Stimulated activated CD8-positive, alpha-beta memory T cell treated with anti-CD3 and anti-CD28 coated beads, Interleukin-15, amount 100 ng/mL, for 48 hours (primary cell): ENCODE results near the gene XXYLT1.
"Not testable (repeated sequence)": the region's sequence is repeated elsewhere in the genome, so short reads cannot be mapped to it uniquely, and the experiment has no call there.

Source experiments
- DNase-seq, 2 donors: peaks; one replicate each; pipeline ENCODE4 v3.0.0-alpha.2; 2020; ENCODE audit warnings: low read depth in 2 of 2

Gene XXYLT1

GRCh38 chr3:195096484-195097330 is 174.3 kb downstream of the XXYLT1 start:
- no peak for DNase-seq

- no peak for DNase-seq
Measured at GRCh38 chr3:195096053-195096452, 174.9 kb downstream of the XXYLT1 start.

GRCh38 chr3:195095704-195096036 is 175.3 kb downstream of the XXYLT1 start:
- DNase-seq: no peak

DNA sequence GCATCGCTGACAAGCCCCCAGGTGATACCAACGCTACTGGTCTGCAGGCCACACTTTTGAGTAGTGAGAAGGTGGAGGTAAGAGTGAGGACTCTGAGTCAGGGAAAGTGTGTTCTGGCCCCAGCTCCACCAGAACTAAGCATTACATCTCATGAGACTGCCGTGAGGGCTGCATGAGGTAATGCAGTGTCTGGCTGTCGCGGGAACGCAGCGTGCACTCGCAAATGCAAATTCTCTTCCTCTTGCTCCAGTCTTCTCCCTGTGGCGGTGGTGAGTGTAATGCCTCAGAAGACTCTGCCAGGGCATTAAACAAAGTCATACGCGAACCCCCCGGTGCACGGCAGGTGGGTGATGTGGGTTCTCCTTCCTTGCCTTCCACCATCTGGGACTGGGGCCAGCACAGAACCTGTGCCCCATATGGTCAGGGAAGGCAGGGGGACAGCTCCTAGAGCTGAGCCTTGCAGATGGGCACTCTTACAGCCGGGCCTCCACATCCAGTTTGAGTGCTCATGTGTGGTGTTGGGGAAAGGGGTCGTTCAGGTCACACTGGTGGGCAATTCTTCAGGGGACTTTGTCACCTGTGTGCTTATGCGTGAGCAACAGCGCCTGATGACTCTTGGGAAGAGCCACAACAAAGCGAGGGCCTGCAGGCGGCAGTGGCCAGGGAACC is 175.8 kb downstream of the XXYLT1 start:
- DNase-seq: no peak

GRCh38 chr3:195094191-195094921 is 176.6 kb downstream of the XXYLT1 start:
- no peak for DNase-seq

- no peak for DNase-seq
Measured at GRCh38 chr3:195093731-195094130, 177.2 kb downstream of the XXYLT1 start.

DNA sequence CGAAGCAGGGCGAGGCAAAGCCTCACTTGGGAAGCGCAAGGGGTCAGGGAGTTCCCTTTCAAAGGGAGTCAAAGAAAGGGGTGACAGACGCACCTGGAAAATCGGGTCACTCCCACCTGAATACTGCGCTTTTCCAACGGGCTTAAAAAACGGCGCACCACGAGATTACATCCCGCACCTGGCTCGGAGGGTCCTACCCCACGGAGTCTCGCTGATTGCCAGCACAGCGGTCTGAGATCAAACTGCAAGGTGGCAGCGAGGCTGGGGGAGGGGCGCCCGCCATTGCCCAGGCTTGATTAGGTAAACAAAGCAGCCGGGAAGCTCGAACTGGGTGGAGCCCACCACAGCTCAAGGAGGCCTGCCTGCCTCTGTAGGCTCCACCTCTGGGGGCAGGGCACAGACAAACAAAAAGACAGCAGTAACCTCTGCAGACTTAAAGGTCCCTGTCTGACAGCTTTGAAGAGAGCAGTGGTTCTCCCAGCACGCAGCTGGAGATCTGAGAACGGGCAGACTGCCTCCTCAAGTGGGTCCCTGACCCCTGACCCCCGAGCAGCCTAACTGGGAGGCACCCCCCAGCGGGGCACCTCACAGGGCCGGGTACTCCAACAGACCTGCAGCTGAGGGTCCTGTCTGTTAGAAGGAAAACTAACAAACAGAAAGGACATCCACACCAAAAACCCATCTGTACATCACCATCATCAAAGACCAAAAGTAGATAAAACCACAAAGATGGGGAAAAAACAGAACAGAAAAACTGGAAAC is 182.9 kb downstream of the XXYLT1 start:
- not testable (repeated sequence) for DNase-seq

- no peak for DNase-seq
Measured at GRCh38 chr3:195087328-195087727, 183.6 kb downstream of the XXYLT1 start.

DNA sequence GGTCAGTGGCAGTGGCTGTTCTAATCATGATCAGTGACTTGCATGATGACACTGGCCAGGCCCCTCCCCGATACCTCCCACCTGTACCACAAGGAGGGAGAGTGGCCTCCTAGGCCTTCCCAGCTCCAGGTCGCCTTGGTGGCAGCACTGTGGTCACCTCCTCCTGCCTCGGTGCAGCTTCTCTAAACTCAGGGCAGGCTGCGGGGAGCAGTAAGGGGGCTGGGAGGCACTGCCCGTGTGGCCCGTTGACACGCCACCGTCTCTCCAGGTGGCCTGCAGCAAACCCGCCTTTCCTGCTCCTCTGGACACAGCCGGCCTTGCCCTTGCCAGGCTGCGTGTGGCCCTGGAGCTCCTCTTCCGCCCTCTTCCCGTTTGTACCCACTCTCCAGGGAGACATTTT is 184.1 kb downstream of the XXYLT1 start:
- DNase-seq: no peak

GRCh38 chr3:195086341-195086740 is 184.6 kb downstream of the XXYLT1 start:
- DNase-seq: no peak

DNA sequence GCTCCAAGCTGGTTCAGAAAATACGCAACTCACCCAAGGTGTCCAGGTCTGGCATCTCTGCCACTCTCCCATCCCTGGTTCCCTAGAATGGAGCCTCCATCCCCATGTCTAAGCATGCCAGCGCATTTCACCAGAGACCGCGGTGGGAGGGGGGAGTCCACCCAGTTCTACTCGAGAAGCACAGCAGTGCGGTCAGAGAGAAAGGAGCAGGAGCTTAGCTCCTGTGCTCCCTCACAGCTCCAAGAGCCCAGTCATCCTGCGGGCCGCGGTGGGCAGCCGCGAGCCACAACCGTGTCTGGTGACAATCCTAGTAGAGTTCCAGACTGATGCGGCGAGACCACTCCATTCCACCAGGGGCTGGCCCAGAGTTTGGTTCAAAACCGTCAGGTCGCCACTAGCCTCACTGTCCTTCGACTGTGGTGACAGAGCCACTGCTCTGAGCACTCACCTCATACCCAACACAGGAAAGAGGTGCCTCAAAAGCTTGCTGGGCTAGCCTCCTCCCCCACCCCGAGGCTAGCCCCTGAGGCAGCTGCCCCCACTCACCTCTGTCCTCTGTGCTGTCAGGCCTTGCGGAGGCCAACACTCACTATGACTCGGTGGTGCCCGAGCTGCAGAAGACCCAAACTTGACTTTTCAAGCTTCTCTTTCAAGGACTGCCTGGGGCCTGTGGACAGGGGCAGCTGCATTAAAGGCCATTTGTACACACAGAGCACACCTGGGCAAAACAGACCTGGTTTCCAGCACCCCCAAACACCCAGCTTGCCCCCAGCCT is 185.4 kb downstream of the XXYLT1 start:
- no peak for DNase-seq

- no peak for DNase-seq
Measured at GRCh38 chr3:195084746-195085145, 186.2 kb downstream of the XXYLT1 start.

DNA sequence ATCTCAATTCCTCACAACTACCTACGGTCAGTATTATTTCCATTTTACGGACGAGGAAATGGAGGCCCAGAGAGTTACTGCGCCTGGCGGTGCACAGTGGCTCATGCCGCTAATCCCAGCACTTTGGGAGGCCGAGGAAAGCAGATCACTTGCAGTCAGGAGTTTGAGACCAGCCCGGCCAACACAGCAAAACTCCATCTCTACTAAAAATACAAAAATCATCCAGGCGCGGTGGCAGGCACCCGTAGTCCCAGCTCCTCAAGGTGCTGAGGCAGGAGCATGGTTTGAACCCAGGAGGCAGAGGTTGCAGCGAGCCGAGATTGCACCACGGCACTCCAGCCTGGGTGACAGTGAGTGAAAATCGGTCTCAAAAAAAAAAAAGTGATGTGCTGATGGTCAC is 187.3 kb downstream of the XXYLT1 start:
- no peak for DNase-seq

GRCh38 chr3:195082811-195083210 is 188.1 kb downstream of the XXYLT1 start:
- DNase-seq: no peak

DNA sequence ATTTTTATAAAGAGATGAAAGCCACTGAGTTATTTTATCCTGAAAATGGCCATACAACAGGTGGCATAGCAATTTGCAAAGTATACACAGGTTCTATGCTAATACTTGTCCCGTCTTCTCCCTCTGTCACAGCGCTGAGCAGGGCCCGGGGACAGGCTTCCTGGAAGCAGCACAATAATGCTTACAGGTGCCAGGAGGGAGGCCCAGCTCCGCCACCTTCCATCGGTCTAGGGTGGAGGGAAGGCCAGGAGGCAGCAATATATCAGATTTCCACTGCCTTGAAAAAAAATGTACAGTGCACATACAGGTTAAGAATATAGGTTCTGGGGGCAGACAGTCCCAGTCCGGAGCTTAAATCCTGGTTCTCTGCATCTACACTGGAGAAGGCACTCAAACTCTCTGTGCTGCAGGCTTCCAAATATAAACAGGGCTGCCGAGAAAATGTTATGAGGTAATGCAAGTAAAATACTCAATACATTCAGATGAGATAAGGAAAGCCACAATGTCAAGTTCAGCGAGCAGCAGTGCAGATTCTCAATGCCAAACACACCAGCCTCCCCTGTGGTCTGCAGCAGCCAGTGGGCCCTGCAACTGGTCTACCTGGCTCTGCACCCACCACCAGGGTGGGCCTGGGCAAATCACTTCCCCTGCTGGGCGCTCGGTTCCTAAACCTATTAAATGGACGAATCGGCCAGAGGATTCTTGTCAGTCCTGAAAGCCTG is 189.6 kb downstream of the XXYLT1 start:
- no peak for DNase-seq

DNA sequence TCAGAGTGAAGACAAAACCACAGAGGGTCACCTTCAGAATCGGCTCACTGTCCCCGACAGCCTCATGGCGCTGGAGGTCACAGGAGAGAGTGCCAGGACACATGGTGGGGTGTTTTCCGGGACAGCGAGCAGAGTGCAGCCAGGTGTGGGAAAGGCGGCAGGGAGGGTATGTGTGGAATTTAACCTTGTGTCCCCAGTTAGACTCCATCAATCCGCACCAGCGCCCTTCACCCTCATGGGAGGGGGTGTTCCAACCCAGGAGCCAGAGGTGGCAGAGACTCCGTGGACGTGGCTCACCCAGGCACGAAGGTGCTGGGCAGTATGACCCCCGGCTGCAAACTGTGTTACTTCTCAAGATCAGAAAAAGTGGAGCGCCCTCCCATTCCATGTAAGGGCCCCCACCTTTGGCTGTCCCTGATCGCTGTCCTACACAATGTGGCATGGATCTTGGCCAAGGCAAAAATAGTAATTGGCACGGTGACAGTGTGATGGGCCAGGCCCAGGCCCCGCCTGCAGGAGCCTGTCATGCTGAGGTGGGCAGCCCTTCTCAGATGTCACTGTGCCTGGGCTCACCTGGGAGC is 190.3 kb downstream of the XXYLT1 start:
- no peak for DNase-seq

- no peak for DNase-seq
Measured at GRCh38 chr3:195080125-195080524, 190.8 kb downstream of the XXYLT1 start.

DNA sequence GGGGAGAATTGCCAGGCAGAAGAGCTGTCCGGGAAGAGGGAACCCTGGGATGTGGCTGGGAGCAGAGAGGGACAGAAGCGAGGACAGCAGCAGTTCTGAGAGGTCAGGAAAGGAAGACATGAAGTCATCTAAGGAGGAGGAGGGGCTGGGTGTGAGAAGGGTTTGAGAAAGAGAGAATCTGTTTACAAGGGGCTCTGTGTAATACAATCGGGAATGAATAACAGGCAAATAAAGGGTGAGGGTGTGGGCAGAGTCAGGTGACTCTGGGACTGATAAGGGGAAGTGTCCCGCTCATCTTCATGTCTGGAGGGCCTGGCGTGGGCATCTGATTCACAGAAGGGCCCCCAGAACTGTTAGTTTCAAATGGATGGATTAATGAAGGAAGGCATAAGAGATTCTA is 191.3 kb downstream of the XXYLT1 start:
- DNase-seq: no peak

DNA sequence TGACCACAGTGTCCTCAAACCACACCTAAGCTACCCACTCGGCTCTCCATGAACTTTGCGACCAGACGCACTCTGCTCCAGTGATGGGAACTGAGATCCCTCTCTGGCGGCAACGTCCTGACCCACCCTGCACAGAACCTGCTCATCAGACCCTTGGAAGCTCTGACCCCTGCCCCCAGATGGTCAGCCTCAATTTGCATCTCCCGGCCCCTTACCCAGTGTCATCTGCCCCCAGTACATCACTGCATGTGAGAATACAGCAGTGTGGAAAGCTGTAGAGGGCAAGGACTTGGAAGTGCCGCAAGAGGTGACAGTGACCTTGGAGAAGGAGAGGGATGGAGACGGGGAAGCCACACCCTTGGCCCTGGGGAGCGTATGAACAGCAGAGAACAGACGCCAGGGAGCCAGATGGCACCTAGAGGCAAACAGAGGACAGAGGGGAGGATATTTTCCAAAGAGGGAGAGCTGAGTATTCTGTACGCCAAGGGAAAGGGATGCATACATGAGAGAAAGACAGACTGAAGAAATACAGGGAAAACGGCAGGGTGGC is 192.0 kb downstream of the XXYLT1 start:
- no peak for DNase-seq
